CD4-positive, alpha-beta T cell treated with Interleukin-2 at 100 ng/mL for 4 hours (primary cell): ENCODE measurements around the gene RPL12.

Experiments used
- DNase-seq: peaks from one replicate; pipeline ENCODE4 v3.0.0-alpha.2; 2020; ENCODE audit warnings: low spot score

Gene RPL12

DNA sequence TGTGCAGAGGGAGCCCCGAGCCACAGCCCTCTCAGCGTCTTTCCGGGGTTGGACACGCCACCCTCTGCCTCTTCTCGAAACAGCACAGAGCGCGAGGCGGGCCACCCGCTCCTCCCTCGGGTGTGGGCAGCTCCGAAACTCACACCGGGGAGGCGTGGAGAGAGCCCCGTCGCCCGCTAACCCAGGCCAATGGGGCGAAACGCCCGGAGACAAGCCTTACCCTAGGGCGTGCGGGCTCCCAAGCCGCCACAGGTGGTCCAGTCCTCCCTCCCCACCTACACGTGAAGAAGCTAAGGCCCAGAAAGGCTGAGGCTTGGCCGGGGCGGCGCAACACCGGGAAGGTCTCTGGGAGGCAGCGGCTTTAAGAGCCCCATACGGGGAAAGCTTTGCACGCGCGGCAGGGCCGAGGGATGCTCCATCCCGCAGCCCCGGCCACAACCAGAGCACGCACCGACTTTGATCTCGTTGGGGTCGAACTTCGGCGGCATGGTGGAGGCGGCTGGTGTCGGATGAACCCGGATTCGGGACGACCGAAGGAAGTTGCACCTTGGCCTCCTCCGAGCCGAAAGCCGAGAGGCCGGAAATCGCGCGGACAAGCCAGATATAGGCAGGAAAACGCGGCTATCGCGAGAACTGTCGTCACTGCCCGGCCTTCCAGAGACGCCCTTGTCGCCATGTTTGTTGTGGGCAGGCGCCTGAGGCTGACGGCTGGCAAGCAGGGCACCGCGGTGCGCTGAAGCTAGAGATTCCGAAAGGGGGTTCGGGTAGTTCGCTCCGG, at the start of gene RPL12, which contains the start of gene LRSAM1:
TSS of gene RPL12 (minus strand) at position 577 of the 778 bp plus-strand sequence. CDS start at position 488, 89 bp downstream.
TSS of gene LRSAM1 (plus strand) at position 681 of the 778 bp plus-strand sequence. CDS start 3,018 bp downstream, outside the sequence.
- peak; percentile 99 for DNase-seq

DNA sequence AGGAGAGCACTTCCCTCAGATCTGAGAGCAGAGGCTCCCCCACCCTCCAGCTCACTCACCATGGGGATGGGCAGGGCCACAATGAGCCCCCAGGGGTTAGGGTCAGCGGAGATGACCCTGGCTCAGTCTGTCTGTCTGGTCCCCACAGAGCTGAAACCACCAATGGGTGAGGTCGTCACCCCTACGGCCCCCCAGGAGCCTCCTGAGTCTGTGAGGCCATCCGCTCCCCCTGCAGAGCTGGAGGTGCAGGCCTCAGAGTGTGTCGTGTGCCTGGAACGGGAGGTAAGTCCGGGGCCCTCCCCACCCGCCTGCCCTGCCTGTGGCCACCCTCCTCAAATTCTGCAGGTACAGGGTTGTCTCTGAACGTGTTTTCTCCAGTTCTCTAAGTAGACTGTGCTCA, 49.7 kb upstream of the RPL12 start:
- DNase-seq = no peak

GRCh38 chr9:127500399-127500798, 49.2 kb upstream of the RPL12 start:
- no peak for DNase-seq

DNA sequence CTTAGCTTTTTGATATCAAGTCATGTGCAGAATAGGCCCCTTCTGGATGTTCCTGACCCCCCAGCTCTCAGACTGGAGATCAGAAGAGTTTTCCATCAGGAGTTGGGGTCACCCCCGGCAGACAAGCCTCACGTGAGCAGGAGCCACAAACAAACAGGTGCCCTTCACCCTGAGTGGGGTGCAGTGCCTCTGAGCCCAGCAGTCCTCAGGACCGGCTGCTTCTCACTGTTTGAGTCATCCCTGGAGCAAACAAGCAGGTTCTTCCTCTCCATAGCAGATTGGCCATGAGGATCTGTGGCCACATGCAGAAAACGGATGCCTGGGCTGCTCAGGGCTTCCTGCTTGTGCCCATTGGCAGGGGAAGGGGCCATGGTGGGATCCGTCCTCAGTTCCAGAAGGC, 47.1 kb upstream of the RPL12 start:
- no peak for DNase-seq

- DNase-seq = no peak
These were observed 46.6 kb upstream of the RPL12 start for GRCh38 chr9:127497656-127498290.

DNA sequence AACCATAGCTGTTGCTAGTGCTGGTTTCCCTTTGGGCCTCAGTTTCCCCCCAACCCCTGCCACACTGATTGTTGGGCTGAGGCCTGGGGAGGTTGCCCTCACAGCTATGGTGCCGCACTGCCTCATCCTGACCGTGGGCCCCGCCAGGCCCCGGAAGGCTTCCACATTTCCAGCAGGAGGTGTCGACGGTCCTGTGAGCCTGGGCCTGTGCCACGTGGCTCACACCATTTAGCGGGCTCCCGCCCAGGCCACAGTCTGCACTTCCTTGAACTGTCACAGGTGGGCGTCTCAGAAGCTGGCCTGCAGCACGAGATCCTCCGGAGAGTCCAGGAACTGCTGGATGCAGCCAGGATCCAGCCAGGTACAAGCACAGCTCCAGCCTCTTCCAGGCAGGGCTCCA, 45.8 kb upstream of the RPL12 start:
- DNase-seq = no peak

- no peak for DNase-seq
These were observed 44.8 kb upstream of the RPL12 start for GRCh38 chr9:127495884-127496555.

DNA sequence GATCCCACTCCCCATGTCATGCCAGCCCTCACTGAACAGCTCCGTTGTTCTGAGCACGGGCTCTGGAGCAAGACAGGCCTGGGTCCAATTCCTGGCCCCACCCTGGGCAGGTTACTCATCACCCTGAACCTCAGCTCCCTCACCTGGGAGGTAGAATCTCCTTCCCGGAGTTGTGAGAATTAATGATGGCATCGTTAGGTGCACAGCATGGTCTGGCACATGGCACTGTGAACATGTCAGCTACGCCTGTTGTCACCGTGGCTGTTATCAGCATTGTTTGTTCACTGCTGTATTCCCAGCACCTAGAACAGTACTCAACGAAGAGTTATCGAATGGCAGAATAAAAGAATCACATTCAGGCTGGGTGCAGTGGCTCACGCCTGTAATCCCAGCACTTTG, 43.1 kb upstream of the RPL12 start:
- DNase-seq = no peak

DNA sequence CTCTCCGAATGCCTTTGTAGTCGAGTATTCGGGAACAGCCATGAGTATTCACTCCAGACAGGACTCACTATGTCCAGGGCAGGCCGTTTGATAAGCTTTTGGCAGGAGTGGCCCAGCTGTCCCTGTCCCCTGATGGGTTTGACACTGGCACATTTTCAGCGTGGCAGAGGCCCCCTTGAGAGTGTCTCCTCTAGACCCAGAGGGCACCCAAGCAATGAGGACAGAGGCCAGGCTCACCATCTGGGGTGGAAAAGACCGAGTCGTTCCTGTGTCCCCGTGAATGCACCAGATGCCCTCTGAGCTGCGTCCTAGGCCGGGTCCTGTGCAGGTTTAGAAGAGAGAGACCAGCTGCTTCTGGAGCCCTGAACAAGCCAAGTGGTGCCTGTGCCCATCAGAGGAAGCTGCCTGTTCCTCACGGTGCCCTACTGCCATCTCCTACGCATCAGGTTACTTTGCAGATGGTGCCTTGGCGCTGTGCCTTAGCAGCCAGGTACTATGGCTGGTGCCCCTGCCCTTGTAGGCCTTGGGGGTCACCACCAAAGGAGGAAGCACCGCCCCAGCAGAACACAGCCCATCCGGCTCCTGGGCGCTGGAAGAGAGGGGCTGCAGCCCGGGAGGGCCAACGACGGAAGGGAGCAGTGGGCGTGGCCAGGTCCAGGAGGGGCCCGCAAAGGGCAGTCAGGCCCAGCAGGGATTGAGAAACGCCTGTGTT, 42.5 kb upstream of the RPL12 start:
- DNase-seq = no peak

GRCh38 chr9:127492616-127493015, 41.4 kb upstream of the RPL12 start:
- DNase-seq = no peak

GRCh38 chr9:127491516-127491915, 40.3 kb upstream of the RPL12 start:
- DNase-seq = no peak

GRCh38 chr9:127490535-127491230, 39.5 kb upstream of the RPL12 start:
- DNase-seq = no peak

DNA sequence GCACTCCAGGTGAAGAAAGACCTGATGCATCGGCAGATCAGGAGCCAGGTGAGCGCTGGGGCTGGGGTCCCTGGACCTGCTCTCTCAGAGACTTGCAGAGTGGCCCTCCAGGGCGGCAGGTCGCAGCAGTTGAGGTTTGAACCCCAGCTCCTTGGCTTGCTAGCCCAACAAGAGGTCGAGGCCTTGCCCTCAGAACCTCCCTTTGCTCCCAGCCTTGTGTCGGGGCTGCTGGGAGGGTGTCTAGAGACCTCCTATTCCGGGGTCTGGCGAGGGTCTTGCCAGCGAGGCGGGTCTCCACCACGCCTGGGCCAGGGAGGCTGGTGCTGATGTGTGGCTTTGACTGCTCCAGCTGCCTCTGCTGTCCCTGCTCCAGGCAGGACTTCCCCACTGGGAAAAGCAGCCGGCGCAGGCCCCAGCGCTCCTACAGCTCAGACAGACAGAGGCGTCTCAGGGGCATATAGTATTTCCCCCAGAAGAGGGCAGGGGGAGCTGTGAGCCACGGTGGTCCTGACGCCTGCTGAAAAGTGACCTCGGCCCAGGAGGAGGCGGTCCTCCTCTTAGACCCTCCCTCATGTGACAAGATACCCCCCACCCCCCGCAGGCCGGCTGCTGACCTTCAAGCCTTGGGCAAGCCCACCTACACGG, 38.4 kb upstream of the RPL12 start:
- no peak for DNase-seq

GRCh38 chr9:127488946-127489345, 37.7 kb upstream of the RPL12 start:
- DNase-seq = no peak

DNA sequence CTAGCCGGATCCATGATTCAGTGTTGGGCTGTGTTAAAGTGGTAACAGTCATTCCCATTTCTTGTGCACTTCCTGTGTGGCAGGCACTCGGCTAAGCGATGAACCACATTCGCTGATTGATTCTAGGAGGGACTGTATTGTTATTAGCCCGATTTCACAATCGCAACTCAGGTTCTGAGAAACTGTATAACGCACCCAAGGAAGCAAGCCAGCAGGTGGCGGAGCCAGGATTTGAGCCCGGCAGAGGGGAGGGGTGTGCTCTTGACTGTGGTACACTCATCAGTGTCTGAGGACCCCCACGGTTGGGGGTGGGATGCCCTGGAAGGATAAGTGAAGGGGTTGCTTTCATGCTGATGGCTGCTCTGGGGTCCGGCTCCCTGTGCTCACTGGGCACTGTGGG, 34.8 kb upstream of the RPL12 start:
- no peak for DNase-seq

- DNase-seq = no peak
These were observed 31.5 kb upstream of the RPL12 start for GRCh38 chr9:127482662-127483061.

- DNase-seq = no peak
These were observed 28.4 kb upstream of the RPL12 start for GRCh38 chr9:127479507-127480081.

- no peak for DNase-seq
These were observed 23.4 kb upstream of the RPL12 start for GRCh38 chr9:127474592-127474991.

DNA sequence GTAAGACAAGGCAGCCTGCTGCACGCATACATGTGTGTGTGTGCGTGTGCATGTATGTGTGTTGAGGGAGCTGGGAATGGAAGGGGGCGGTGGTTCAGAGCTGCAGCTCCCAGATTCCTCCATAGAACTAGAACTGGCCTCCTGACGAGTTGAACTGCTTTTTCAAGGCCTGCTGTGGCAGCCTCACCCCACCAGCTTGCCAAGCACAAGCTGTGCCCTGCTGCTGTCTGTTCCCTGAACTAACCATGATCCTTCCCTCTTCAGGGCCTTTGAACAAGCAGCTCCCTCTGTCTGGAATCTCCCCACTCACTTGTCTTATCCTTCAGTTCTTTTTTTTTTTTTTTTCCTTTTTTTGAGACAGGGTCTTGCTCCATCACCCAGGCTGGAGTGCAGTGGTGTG, 22.7 kb upstream of the RPL12 start:
- DNase-seq = no peak

- no peak for DNase-seq
These were observed 22.3 kb upstream of the RPL12 start for GRCh38 chr9:127473501-127473900.

- DNase-seq = no peak
These were observed 19.5 kb upstream of the RPL12 start for GRCh38 chr9:127470662-127471061.
